Vagina (tissue), 2 donors: ENCODE data around the gene METTL21A.

Source experiments
- POLR2A ChIP-seq, 2 donors: fragments of 450-650 bp; IDR thresholded peaks; one replicate each; pipeline ENCODE4 v1.6.1; 2017; ENCODE audit warnings: antibody characterized with exemption in 2 of 2, mild to moderate bottlenecking in 2 of 2, moderate library complexity in 2 of 2
- POLR2AphosphoS5 ChIP-seq, 2 donors: sonication (generic); formaldehyde crosslinking; IDR thresholded peaks; one replicate each; pipeline ENCODE4 v1.9.0; 2017; ENCODE audit warnings: antibody characterized with exemption in 2 of 2, mild to moderate bottlenecking in 2 of 2, low read depth in 1 of 2; ENCODE audit not compliant: insufficient read depth in 1 of 2
- TF ChIP-seq, protein P1 (sequence below), 3 experiments: fragments of 450-650 bp in 2 of 3; fragments of 200-600 bp in 1 of 3; sonication (generic) in 1 of 3; IDR thresholded peaks; one replicate each; pipeline ENCODE4 v1.5.1; 2017 to 2019; ENCODE audit warnings: antibody characterized with exemption in 3 of 3, mild to moderate bottlenecking in 2 of 3, moderate library complexity in 2 of 3

GRCh38 chr2:207616185-207616584 lies 9.0 kb downstream of the METTL21A start:
- TF ChIP-seq, protein P1, sequence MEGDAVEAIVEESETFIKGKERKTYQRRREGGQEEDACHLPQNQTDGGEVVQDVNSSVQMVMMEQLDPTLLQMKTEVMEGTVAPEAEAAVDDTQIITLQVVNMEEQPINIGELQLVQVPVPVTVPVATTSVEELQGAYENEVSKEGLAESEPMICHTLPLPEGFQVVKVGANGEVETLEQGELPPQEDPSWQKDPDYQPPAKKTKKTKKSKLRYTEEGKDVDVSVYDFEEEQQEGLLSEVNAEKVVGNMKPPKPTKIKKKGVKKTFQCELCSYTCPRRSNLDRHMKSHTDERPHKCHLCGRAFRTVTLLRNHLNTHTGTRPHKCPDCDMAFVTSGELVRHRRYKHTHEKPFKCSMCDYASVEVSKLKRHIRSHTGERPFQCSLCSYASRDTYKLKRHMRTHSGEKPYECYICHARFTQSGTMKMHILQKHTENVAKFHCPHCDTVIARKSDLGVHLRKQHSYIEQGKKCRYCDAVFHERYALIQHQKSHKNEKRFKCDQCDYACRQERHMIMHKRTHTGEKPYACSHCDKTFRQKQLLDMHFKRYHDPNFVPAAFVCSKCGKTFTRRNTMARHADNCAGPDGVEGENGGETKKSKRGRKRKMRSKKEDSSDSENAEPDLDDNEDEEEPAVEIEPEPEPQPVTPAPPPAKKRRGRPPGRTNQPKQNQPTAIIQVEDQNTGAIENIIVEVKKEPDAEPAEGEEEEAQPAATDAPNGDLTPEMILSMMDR (IDR thresholded peaks at IDR 0.05), result no peak
- TF ChIP-seq POLR2A (IDR thresholded peaks at IDR 0.05), result no peak
- TF ChIP-seq POLR2AphosphoS5 (IDR thresholded peaks at IDR 0.05; ENCODE audit: insufficient read depth in 1 of 2, low read depth in 1 of 2), result no peak
